Dedifferentiated amniotic fluid mesenchymal stem cell (primary cell): ENCODE results near the gene GPR153.
A peak's percentile ranks its signal among the peaks of the same experiment; 100 is the strongest.
"Not testable (repeated sequence)": the region's sequence is repeated elsewhere in the genome, so short reads cannot be mapped to it uniquely, and the experiment has no call there.

Source experiments
- DNase-seq: peaks from one replicate; pipeline ENCODE4 v3.0.0-alpha.2; 2016; ENCODE audit errors: extremely low spot score

Gene GPR153

DNA sequence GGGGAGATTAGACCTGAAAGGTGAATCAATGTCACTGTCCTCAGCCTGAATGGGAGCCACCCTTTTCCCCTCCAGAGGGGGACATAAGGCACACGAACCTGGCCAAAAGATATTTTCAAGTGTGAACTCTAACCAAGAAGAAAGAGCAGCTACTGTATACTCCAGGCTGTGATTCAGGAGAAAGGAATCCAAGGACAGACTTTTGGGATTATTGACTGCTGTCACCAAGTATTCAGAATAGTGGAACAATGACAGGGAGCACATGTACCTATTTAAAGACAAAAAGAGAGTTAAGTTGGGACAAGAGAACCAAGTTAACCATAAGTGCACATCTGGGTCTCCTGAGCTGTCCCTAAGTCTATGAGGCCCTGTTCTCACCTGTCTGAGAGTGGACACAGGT, 27.5 kb downstream of the GPR153 start:
- DNase-seq = no peak

DNA sequence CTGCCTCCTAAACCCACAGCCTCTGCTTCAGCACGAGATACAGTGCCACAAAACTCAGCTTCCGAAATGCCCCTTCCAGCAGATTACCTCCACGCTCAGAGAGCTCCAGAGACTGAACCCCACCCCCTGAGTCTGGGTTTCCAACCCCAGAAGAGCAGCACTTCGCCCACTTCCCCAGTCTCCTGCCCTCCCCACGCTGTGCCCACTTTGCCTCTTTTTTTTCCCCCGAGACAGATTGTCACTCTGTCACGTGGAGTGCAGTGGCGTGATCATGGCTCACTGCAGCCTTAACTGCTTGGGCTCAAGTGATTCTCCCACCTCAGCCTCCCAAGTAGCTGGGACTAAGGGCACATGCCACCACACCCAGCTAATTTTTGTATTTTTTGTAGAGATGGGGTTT, 35.2 kb downstream of the GPR153 start:
- DNase-seq = no peak

GRCh38 chr1:6224718-6225117, 36.2 kb downstream of the GPR153 start:
- no peak for DNase-seq

DNA sequence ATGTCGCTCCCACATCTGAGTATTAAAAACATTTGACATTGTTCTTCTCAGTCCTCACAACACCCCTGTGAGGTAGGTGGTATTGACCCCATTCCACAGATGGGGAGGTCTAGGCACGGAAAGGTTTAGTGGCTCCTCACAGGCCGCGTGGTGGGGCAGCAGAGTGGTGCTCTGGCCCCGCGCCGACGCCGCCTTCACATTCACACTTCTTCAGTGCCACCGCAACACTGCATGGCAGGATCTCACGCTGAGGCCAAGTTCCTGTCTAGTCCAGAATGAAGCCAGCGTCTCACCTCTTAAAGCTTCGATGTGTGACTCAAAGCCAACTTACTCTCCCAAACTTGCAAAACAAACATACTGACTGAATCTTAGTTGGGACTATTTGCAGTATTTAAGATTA, 37.3 kb downstream of the GPR153 start:
- no peak for DNase-seq

DNA sequence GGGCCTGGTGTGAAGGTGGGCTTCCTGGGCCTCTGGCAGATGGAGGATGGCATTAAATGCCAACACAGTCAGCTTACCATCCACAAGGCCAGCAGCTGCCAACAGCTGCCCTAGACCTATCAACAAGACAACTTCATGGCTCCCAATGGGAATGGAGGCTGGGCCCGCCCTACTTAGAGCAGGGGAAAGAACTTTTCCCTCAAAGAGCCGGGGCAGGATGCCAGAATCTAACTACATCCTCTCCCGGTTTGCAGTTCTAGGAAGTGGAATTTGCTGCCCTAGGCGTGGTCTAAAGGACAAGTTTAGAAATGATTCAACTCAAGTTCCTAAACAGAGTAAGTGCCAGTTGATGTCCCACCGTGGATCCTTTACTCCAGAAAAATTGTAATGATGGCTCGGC, 38.3 kb downstream of the GPR153 start:
- no peak for DNase-seq

GRCh38 chr1:6221210-6221784, 39.6 kb downstream of the GPR153 start:
- no peak for DNase-seq

DNA sequence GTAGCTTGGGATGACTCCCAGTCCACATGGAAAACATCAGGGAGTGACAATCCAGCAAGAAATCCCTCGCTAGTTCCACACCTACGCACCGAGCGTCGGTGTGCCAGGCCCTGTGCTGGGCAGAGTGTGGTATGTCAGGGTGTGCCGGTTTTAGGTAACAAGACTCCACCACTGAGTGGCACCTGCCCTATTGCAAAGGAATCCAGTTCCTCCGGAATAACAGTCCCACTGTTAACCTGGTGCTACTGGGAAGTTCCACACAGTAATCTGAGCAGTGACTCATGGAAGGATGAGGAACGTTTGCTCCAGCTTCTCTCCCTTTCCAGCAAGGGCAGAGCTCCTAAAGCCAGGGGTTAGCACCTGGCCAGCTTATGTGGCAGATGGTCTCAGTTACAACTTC, 40.7 kb downstream of the GPR153 start:
- DNase-seq = no peak

- DNase-seq = not testable (repeated sequence)
Observed at GRCh38 chr1:6219641-6220040, 41.3 kb downstream of the GPR153 start.

GRCh38 chr1:6218375-6219164, 42.3 kb downstream of the GPR153 start:
- no peak for DNase-seq

DNA sequence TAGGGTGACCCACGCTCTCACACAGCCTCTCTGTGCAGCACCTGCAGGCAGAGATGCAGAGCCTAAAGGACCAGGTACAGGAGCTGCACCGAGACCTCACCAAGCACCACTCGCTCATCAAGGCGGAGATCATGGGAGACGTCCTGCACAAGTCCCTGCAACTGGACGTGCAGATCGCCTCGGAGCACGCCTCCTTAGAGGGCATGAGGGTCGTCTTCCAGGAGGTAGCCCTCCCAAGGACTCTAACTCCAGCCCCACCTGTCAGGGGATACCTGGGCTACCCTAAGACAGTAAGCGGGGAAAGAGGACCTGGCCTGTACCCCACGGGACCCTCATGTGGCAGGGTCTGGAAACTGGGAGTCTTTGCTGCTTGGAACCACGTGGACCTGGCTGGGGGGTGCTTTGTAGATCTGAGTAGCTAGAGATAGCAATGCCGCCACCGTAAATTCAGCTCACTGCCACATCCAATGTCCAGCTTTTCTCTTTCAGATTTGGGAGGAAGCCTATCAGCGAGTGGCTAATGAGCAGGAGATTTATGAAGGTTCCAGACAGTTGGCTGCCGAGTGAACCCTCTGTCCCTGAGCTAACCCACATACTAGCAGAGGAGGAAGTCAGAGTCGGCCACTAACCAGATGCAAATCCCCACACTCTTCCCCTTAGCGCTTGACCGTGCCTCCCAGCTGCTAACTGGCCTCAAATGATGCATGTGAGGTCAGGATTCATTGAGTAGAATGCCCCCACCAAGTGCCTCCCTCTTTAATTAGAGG, 48.5 kb downstream of the GPR153 start:
- no peak for DNase-seq

GRCh38 chr1:6211731-6212130, 49.2 kb downstream of the GPR153 start:
- no peak for DNase-seq

DNA sequence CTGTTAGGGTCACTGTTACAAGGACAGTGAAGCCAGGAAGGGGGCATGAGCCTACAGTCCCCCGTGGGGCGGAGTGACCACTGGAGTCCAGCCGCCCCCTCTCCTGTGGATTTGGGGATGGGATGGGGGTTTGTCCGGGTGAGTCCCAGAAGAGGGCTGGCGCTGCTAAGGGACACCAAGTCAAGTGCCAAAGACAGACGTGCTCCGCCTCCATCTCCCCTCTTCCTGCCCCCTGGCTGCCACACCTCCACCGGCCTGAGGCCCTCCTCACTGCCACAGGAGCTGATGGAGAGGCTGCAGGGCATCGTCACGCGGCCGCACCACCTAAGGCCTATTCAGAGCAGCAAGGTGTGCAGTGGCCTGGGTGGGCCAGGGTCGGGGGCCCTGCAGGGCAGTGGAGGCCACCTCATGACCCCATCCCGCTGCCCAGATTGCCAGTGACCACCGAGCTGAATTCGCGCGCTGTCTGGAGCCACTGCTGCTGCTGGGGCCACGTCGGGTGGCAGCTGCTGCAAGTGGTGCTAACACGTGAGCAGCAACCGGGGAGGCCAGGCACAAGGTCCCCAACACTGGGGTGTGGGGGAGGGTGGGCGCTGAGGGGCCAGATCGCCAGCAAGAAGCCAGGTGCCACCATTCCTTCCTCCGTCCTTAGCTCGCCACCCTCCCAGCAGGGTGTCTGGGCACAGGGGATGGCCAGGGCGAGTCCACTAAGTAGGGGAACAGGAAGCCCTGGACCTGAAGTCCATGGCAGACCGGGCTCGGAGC, 50.1 kb downstream of the GPR153 start:
- no peak for DNase-seq

DNA sequence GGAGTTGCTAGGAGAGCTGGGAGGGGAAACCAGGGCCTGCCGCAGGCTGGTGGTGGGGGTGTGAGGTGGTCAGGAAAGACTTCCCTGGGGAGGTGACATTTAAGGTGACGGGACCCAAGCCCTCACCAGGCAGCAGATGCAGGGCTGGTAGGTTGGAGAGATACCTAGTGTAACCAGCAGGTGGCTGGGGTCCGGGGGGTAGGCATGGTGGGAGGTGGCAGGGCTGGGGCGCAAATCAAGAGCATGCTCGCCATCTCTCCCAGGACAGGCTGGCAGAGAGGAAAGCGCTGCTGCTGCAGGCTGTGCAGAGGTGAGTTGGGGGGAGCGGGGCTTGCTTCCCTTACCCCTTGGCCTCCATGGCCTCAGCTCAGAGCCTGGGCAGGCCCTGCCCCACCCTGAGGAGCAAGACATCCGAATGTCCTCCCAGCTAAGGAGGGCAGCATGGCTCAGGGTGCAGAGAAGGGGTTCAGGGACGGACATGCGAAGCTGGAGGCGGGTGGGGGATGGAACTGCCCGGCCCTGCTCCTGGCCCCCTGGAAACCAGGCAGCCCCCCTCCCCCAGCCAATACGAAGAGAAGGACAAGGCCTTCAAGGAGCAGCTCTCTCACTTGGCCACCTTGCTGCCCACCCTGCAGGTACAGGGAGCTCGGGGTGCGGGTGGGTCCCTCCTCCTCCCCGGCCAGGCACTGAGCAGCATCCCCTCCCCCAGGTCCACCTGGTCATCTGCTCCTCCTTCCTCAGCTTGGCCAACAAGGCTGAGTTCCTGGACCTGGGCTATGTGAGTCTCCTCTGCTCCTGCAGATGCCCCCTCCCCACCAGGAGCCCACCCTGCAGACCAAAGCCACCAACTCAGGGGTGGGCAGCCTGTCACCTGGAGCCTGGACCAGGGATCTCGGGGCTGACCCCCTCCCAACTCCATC, 51.0 kb downstream of the GPR153 start:
- no peak for DNase-seq

DNA sequence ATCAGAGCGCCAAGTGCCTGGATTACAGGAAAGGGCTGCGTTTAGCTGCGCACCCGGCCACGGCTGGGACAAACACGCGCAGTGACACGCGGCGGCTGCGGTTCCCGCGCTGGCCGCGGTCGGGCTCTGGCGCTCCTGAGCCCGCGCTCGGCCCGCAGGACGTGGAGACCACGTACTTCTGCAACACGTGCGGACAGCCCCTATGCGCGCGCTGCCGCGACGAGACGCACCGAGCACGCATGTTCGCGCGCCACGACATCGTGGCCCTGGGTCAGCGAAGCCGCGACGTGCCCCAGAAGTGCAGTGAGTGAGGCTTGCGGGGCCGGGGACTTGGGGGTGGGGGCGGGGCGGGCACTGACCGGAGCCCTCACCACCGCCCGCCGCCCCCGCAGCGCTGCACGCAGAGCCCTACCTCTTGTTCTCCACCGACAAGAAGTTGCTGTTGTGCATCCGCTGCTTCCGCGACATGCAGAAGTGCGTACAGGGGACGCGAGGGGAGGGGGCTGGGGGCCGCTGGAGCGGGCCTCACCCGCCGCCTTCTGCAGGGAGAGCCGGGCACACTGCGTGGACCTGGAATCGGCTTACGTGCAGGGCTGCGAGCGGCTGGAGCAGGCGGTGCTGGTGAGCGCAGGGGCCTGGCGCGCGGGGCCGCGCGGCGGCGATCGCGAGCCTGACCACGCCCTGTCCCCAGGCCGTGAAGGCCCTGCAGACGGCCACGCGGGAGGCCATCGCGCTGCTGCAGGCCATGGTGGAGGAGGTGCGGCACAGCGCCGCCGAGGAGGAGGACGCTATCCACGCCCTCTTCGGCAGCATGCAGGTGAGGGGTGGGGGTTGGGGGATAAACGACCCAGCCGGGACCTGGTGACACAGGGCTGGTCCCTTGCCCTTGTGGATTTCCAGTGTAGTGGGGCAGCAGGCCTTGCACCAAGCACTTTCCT, 51.9 kb downstream of the GPR153 start:
- DNase-seq = no peak

GRCh38 chr1:6207921-6208320, 53.0 kb downstream of the GPR153 start:
- DNase-seq = no peak

DNA sequence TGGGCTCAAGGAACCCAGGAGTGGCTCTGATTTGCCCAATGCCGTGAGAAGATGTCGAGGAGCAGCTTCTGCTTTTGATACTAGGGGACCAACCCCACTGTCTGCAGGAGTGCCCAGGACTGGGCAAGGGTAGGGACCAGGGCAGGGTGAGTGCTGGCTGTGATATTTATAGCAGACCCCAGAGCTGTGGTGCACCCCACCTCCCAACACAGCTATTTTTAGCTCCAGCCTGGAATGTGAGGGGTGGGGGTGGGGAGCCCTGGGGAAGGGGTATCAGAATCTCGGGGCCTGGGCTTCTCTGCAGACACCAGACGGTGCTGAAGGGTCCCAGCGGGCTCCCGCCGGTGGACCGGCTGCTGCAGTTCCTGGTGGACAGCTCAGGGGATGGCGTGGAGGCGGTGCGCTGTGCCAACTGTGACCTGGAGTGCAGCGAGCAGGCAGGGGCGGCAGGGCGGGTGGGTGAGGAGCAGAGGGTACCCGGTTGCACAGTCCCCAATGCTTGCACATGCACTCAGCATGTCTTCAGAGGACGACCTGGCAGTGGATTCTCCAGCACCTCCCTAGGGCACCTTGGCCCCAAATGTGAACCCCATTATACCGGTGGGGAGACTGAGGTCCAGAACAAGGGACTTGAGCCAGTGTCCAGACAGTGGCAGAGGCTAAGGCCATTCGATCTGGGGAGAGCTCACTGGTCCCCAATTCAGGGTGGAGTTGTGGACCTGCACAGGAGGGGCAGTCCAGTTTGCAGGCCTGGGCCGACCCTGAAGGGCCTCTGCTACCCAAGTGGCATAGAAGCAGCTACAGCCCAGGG, 53.6 kb downstream of the GPR153 start:
- DNase-seq = no peak

- no peak for DNase-seq
Observed at GRCh38 chr1:6206520-6206855, 54.4 kb downstream of the GPR153 start.

DNA sequence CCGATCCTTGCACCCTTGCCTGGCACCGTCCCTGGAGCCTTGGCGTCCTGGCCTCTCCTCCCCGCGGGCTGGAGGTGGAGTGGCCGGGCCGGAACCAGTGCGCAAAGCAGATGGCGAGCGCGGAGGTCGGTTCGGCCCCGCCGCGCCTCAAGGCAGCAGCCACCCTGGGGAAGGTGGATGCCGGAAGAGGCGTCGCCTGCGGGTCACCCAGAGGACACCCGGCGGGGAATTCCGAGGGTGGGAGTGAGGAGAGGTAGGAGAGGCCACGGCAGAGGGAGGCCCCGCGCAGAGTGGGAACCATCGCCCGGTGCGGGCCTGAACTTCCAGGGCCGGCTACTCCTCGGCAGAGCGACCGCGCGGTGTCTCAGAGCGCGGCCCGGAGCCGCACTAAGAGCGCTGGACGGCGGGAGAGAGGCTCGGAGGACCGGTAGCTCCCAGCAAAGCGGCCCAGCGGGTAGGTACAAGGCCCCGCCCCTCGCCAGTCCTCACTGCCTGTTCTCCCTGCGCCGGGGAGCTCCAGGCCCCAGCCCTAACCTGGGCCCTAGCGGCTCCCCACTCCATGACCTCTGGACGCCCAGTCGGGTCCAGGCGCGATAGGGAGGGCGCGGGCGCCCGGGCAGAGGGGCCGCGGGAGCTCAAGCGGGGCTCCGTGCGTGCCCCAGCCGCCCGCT, 54.9 kb downstream of the GPR153 start, which contains the start of gene RNF207:
RNF207 (plus strand) TSS at position 271 of the 671 bp plus-strand sequence. CDS start 417 bp downstream, outside the sequence.
- DNase-seq = peak; percentile 36
